Activated naive CD8-positive, alpha-beta T cell (primary cell): ENCODE measurements around the gene ARL4D.
"Not testable (repeated sequence)": the region's sequence is repeated elsewhere in the genome, so short reads cannot be mapped to it uniquely, and the experiment has no call there.

ENCODE experiments used
- H3K27ac Mint-ChIP-seq: one replicate; pipeline ENCODE4 v1.8.0; 2021; ENCODE audit warnings: mixed read lengths
- H3K27me3 Mint-ChIP-seq: one replicate; pipeline ENCODE4 v1.8.0; 2021; ENCODE audit warnings: mixed read lengths
- H3K36me3 Mint-ChIP-seq: one replicate; pipeline ENCODE4 v1.8.0; 2021; ENCODE audit warnings: mixed read lengths
- H3K4me1 Mint-ChIP-seq: one replicate; pipeline ENCODE4 v1.8.0; 2021; ENCODE audit warnings: low read depth, mixed read lengths
- H3K4me3 Mint-ChIP-seq: one replicate; pipeline ENCODE4 v1.8.0; 2021; ENCODE audit warnings: mild to moderate bottlenecking, mixed read lengths
- H3K9me3 Mint-ChIP-seq: one replicate; pipeline ENCODE4 v1.8.0; 2021; ENCODE audit warnings: low read depth, mixed read lengths

Gene ARL4D

GRCh38 chr17:43418441-43419374 is 19.9 kb downstream of the ARL4D start:
- H3K27ac Mint-ChIP-seq = no peak overlapping the region
- no peaks in the 10 kb centered on the region for H3K4me1 Mint-ChIP-seq
- H3K36me3 Mint-ChIP-seq = no peaks in the 10 kb centered on the region
- no peaks in the 10 kb centered on the region for H3K9me3 Mint-ChIP-seq
- H3K27me3 Mint-ChIP-seq = peaks cover 9% of the 10 kb centered on the region
- H3K4me3 Mint-ChIP-seq = no peak overlapping the region

- H3K36me3 Mint-ChIP-seq, H3K27ac Mint-ChIP-seq, H3K27me3 Mint-ChIP-seq: not testable (repeated sequence)
Measured at GRCh38 chr17:43419375-43419882, 20.6 kb downstream of the ARL4D start.

GRCh38 chr17:43423777-43424455 is 25.1 kb downstream of the ARL4D start:
- H3K27ac Mint-ChIP-seq = no peak overlapping the region
- no peaks in the 10 kb centered on the region for H3K4me1 Mint-ChIP-seq
- no peak overlapping the region for H3K4me3 Mint-ChIP-seq
- H3K36me3 Mint-ChIP-seq = no peaks in the 10 kb centered on the region
- H3K9me3 Mint-ChIP-seq = no peaks in the 10 kb centered on the region
- H3K27me3 Mint-ChIP-seq = peaks cover 2% of the 10 kb centered on the region

More at GRCh38 chr17:43419375-43419882, 20.6 kb downstream of the ARL4D start:
- not testable (repeated sequence) for H3K9me3 Mint-ChIP-seq, H3K4me3 Mint-ChIP-seq, H3K4me1 Mint-ChIP-seq

- no peaks in the 10 kb centered on the region for H3K4me1 Mint-ChIP-seq
- no peaks in the 10 kb centered on the region for H3K36me3 Mint-ChIP-seq
- no peak overlapping the region for H3K4me3 Mint-ChIP-seq
- H3K27ac Mint-ChIP-seq = no peak overlapping the region
- no peaks in the 10 kb centered on the region for H3K9me3 Mint-ChIP-seq
- peaks cover 3% of the 10 kb centered on the region for H3K27me3 Mint-ChIP-seq
Measured at GRCh38 chr17:43427362-43428043, 28.7 kb downstream of the ARL4D start.

GRCh38 chr17:43428524-43428923 is 29.7 kb downstream of the ARL4D start:
- Mint-ChIP-seq H3K27ac (no peak overlapping the region), H3K36me3 (no peaks in the 10 kb centered on the region), H3K4me3 (no peak overlapping the region), H3K4me1 (no peaks in the 10 kb centered on the region), H3K9me3 (no peaks in the 10 kb centered on the region), H3K27me3 (peaks cover 3% of the 10 kb centered on the region)

GRCh38 chr17:43430936-43431713 is 32.3 kb downstream of the ARL4D start:
- peaks cover 5% of the 10 kb centered on the region for H3K27me3 Mint-ChIP-seq
- no peak overlapping the region for H3K27ac Mint-ChIP-seq
- no peaks in the 10 kb centered on the region for H3K36me3 Mint-ChIP-seq
- no peaks in the 10 kb centered on the region for H3K9me3 Mint-ChIP-seq
- H3K4me1 Mint-ChIP-seq = no peaks in the 10 kb centered on the region
- no peak overlapping the region for H3K4me3 Mint-ChIP-seq

GRCh38 chr17:43431714-43432523 is 33.1 kb downstream of the ARL4D start:
- Mint-ChIP-seq H3K4me1 (no peaks in the 10 kb centered on the region), H3K27ac (no peak overlapping the region), H3K36me3 (no peaks in the 10 kb centered on the region), H3K9me3 (no peaks in the 10 kb centered on the region), H3K27me3 (peaks cover 5% of the 10 kb centered on the region), H3K4me3 (no peak overlapping the region)

GRCh38 chr17:43434902-43435319 is 36.1 kb downstream of the ARL4D start:
- Mint-ChIP-seq H3K27ac (no peak overlapping the region), H3K36me3 (no peaks in the 10 kb centered on the region), H3K4me3 (no peak overlapping the region), H3K27me3 (peaks cover 5% of the 10 kb centered on the region), H3K4me1 (no peaks in the 10 kb centered on the region), H3K9me3 (no peaks in the 10 kb centered on the region)

GRCh38 chr17:43437756-43438155 is 39.0 kb downstream of the ARL4D start:
- Mint-ChIP-seq H3K4me3 (no peak overlapping the region), H3K27ac (no peak overlapping the region), H3K9me3 (no peaks in the 10 kb centered on the region), H3K4me1 (no peaks in the 10 kb centered on the region), H3K36me3 (no peaks in the 10 kb centered on the region), H3K27me3 (peaks cover 2% of the 10 kb centered on the region)

GRCh38 chr17:43438626-43439025 is 39.8 kb downstream of the ARL4D start:
- Mint-ChIP-seq H3K4me1 (no peaks in the 10 kb centered on the region), H3K36me3 (no peaks in the 10 kb centered on the region), H3K9me3 (no peaks in the 10 kb centered on the region), H3K27ac (no peak overlapping the region), H3K4me3 (no peak overlapping the region), H3K27me3 (peaks cover 2% of the 10 kb centered on the region)

- Mint-ChIP-seq H3K27me3 (peaks cover 2% of the 10 kb centered on the region), H3K9me3 (no peaks in the 10 kb centered on the region), H3K4me3 (no peak overlapping the region), H3K27ac (no peak overlapping the region), H3K36me3 (no peaks in the 10 kb centered on the region), H3K4me1 (no peaks in the 10 kb centered on the region)
Measured at GRCh38 chr17:43439041-43439440, 40.2 kb downstream of the ARL4D start.

- Mint-ChIP-seq H3K4me1 (no peaks in the 10 kb centered on the region), H3K27me3 (peaks cover 4% of the 10 kb centered on the region), H3K27ac (no peak overlapping the region), H3K36me3 (no peaks in the 10 kb centered on the region), H3K4me3 (no peak overlapping the region), H3K9me3 (no peaks in the 10 kb centered on the region)
Measured at GRCh38 chr17:43442711-43443110, 43.9 kb downstream of the ARL4D start.

GRCh38 chr17:43443381-43443780 is 44.6 kb downstream of the ARL4D start:
- no peak overlapping the region for H3K27ac Mint-ChIP-seq
- peaks cover 4% of the 10 kb centered on the region for H3K27me3 Mint-ChIP-seq
- no peaks in the 10 kb centered on the region for H3K4me1 Mint-ChIP-seq
- H3K9me3 Mint-ChIP-seq = no peaks in the 10 kb centered on the region
- H3K4me3 Mint-ChIP-seq = no peak overlapping the region
- no peaks in the 10 kb centered on the region for H3K36me3 Mint-ChIP-seq
